Effector CD4-positive, alpha-beta T cell (primary cell): ENCODE data around the gene HADHA.
A peak's percentile ranks its signal among the peaks of the same experiment; 100 is the strongest.

Experiments used
- DNase-seq: peaks from one replicate; pipeline ENCODE4 v3.0.0-alpha.2; 2020

Gene HADHA

GRCh38 chr2:26191316-26192159, 52.9 kb downstream of the HADHA start:
- no peak for DNase-seq

- no peak for DNase-seq
These were observed 54.1 kb downstream of the HADHA start for GRCh38 chr2:26190369-26190768.

GRCh38 chr2:26189751-26190150, 54.7 kb downstream of the HADHA start:
- DNase-seq = no peak

- DNase-seq = no peak
These were observed 55.3 kb downstream of the HADHA start for GRCh38 chr2:26189123-26189522.

- no peak for DNase-seq
These were observed 56.8 kb downstream of the HADHA start for GRCh38 chr2:26187537-26188104.

- DNase-seq = no peak
These were observed 57.3 kb downstream of the HADHA start for GRCh38 chr2:26187114-26187513.

- DNase-seq = no peak
These were observed 58.3 kb downstream of the HADHA start for GRCh38 chr2:26185954-26186770.

GRCh38 chr2:26185304-26185928, 59.0 kb downstream of the HADHA start:
- no peak for DNase-seq

GRCh38 chr2:26184555-26185303, 59.7 kb downstream of the HADHA start:
- peak; percentile 77 for DNase-seq

- no peak for DNase-seq
These were observed 60.3 kb downstream of the HADHA start for GRCh38 chr2:26184121-26184520.

GRCh38 chr2:26182887-26183630, 61.4 kb downstream of the HADHA start:
- DNase-seq = no peak

- no peak for DNase-seq
These were observed 62.0 kb downstream of the HADHA start for GRCh38 chr2:26182441-26182840.

- DNase-seq = no peak
These were observed 65.0 kb downstream of the HADHA start for GRCh38 chr2:26179446-26179913.

- no peak for DNase-seq
These were observed 65.5 kb downstream of the HADHA start for GRCh38 chr2:26178746-26179436.

GRCh38 chr2:26178246-26178645, 66.2 kb downstream of the HADHA start:
- no peak for DNase-seq

- DNase-seq = no peak
These were observed 67.3 kb downstream of the HADHA start for GRCh38 chr2:26177122-26177521.

GRCh38 chr2:26176279-26176615, 68.2 kb downstream of the HADHA start:
- no peak for DNase-seq

- no peak for DNase-seq
These were observed 68.8 kb downstream of the HADHA start for GRCh38 chr2:26175466-26176278.

GRCh38 chr2:26174691-26175465, 69.6 kb downstream of the HADHA start:
- no peak for DNase-seq
